Endothelial cell of umbilical vein (primary cell): ENCODE results near the gene SAXO1. TPM values are rescaled to one million over a fixed set of nuclear protein-coding genes. Genes with fewer than 3 reads are reported as not detected.

ENCODE experiments used
- BruUV-seq: library from RNA; stranded (reverse); fragments of 400-500 nt; replicated peaks from 2 replicates; lab custom pipeline; 2021; lab: Mats Ljungman, UMichigan
- CTCF ChIA-PET: fragments of 300-600, 350-600 bp; sonication (Branson Sonifier 250); formaldehyde crosslinking; loops from one replicate; lab custom pipeline; 2021; ENCODE audit warnings: antibody characterized with exemption, inconsistent platforms; lab: Charles Lee
- POLR2A ChIA-PET: fragments of 300-600, 350-600 bp; sonication (Branson Sonifier 250); formaldehyde crosslinking; loops from one replicate; lab custom pipeline; 2021; ENCODE audit warnings: antibody characterized with exemption, inconsistent platforms; lab: Charles Lee
- DNase-seq: peaks from one replicate; pipeline ENCODE4 v3.0.0-alpha.2; 2011; ENCODE audit warnings: low read depth, low spot score
- FAIRE-seq: peaks from 2 replicates; lab custom pipeline; 2011; peaks lifted over from hg19 to GRCh38; lab: Jason Lieb, UNC
- H2AFZ ChIP-seq: 2 replicates; pipeline ENCODE4 v1.6.0; 2012; ENCODE audit warnings: low read depth, low read length, control low read depth, inconsistent platforms
- H3K27ac ChIP-seq: 2 replicates; pipeline ENCODE4 v1.5.1; 2011; ENCODE audit warnings: low read depth, mild to moderate bottlenecking, control low read depth, low read length, moderate library complexity; ENCODE audit not compliant: insufficient read depth
- H3K27me3 ChIP-seq, 2 experiments: 2 replicates each; pipeline versions ENCODE4 v1.6.0 to v1.6.1; 2011; ENCODE audit warnings: low read length in 2 of 2, mixed read lengths in 1 of 2; ENCODE audit not compliant: control insufficient read depth in 2 of 2, insufficient read depth in 2 of 2
- H3K36me3 ChIP-seq, 2 experiments: 2 replicates in 1 of 2; 3 replicates in 1 of 2; pipeline ENCODE4 v1.5.1; 2011; ENCODE audit warnings: low read length in 2 of 2, mild to moderate bottlenecking in 1 of 2, moderate library complexity in 1 of 2; ENCODE audit not compliant: control insufficient read depth in 2 of 2, insufficient read depth in 2 of 2; ENCODE audit errors: extremely low read depth in 1 of 2
- H3K4me1 ChIP-seq: 3 replicates; pipeline ENCODE4 v1.5.1; 2011; ENCODE audit warnings: mild to moderate bottlenecking, low read length; ENCODE audit not compliant: control insufficient read depth, insufficient read depth; ENCODE audit errors: extremely low read depth
- H3K4me2 ChIP-seq: 2 replicates; pipeline ENCODE4 v1.6.1; 2011; ENCODE audit warnings: low read length, control low read depth, mixed read lengths; ENCODE audit not compliant: insufficient read depth
- H3K4me3 ChIP-seq, 3 experiments: fragments of 200-600 bp in 1 of 3; sonication (generic), shearing (Covaris generic) in 1 of 3; replicated peaks in 1 of 3; 2 replicates each; pipeline ENCODE4 v1.5.1; 2011 to 2016; ENCODE audit warnings: control low read depth in 3 of 3, low read length in 3 of 3, mild to moderate bottlenecking in 2 of 3, inconsistent platforms in 1 of 3, low read depth in 1 of 3, moderate library complexity in 1 of 3; ENCODE audit not compliant: insufficient read depth in 1 of 3
- H3K79me2 ChIP-seq: 2 replicates; pipeline ENCODE4 v1.6.0; 2012; ENCODE audit warnings: low read length, inconsistent platforms; ENCODE audit not compliant: control insufficient read depth, insufficient read depth
- H3K9ac ChIP-seq: replicated peaks from 2 replicates; pipeline ENCODE3; 2011; ENCODE audit warnings: low read length, control low read depth; ENCODE audit not compliant: insufficient read depth; ENCODE audit errors: extremely low read depth
- H3K9me1 ChIP-seq: replicated peaks from 3 replicates; pipeline ENCODE4 v1.6.0; 2011; ENCODE audit warnings: mild to moderate bottlenecking, low read length; ENCODE audit not compliant: control insufficient read depth, insufficient read depth; ENCODE audit errors: extremely low read depth
- H3K9me3 ChIP-seq: replicated peaks from 2 replicates; pipeline ENCODE4 v1.5.1; 2012; ENCODE audit warnings: low read length, inconsistent platforms; ENCODE audit not compliant: control insufficient read depth, insufficient read depth
- H4K20me1 ChIP-seq: replicated peaks from 2 replicates; pipeline ENCODE3; 2011; ENCODE audit warnings: mild to moderate bottlenecking, low read length; ENCODE audit not compliant: control insufficient read depth, insufficient read depth; ENCODE audit errors: extremely low read depth
- EZH2 ChIP-seq: IDR thresholded peaks from 2 replicates; pipeline ENCODE4 v1.6.1; 2012; ENCODE audit warnings: borderline replicate concordance, low read depth, mild to moderate bottlenecking, moderate library complexity, low read length, inconsistent platforms; ENCODE audit not compliant: severe bottlenecking
- FOS ChIP-seq: IDR thresholded peaks from 2 replicates; pipeline ENCODE4 v1.6.1; 2011; ENCODE audit warnings: mild to moderate bottlenecking, low read length, moderate library complexity, borderline replicate concordance; ENCODE audit not compliant: insufficient read depth
- GATA2 ChIP-seq: IDR thresholded peaks from 2 replicates; pipeline ENCODE4 v1.7.0; 2011; ENCODE audit warnings: low read depth, mild to moderate bottlenecking, moderate library complexity, mixed read lengths, low read length; ENCODE audit not compliant: insufficient read length, insufficient read depth
- JUN ChIP-seq: IDR thresholded peaks from 2 replicates; pipeline ENCODE4 v1.6.1; 2011; ENCODE audit warnings: borderline replicate concordance, low read depth; ENCODE audit not compliant: insufficient read length, insufficient read depth
- MYC ChIP-seq: IDR thresholded peaks from one replicate; pipeline ENCODE4 v1.6.1; 2011; ENCODE audit warnings: mild to moderate bottlenecking, low read depth, low read length
- POLR2AphosphoS5 ChIP-seq: IDR thresholded peaks from 2 replicates; pipeline ENCODE4 v1.6.1; 2012; ENCODE audit warnings: low read depth, mild to moderate bottlenecking, control low read depth, low read length, moderate library complexity; ENCODE audit not compliant: insufficient read depth
- dilution Hi-C: fragments of 300-500 bp; cut with MboI; formaldehyde crosslinking; loops from one replicate; pipeline ENCODE4 v1.15.0; 2019; ENCODE audit warnings: low sequenced_read_pairs; ENCODE audit not compliant: extremely low pct_ligation_motif_present
- intact Hi-C: fragments of 100-400 bp; cut with micrococcal nuclease; formaldehyde crosslinking; loops from one replicate; pipeline ENCODE4 v1.10.0; 2022
- polyA plus RNA-seq, 4 experiments: library from polyadenylated mRNA; depleted of rRNA in 3 of 4; stranded (reverse) in 3 of 4; unstranded in 1 of 4; fragments of >200 nt; gene quantifications; 2 replicates each; pipeline versions ENCODE4 v1.2.1 to v1.2.3, GENCODE V29; 2011 to 2012; ENCODE audit warnings: missing spikeins in 1 of 4
- total RNA-seq: library from RNA; stranded (reverse); gene quantifications from 2 replicates; pipeline ENCODE4 v1.2.3, GENCODE V29; 2021
- TF ChIP-seq, protein P1 (sequence below): IDR thresholded peaks from 2 replicates; pipeline ENCODE4 v1.6.1; 2011; ENCODE audit not compliant: insufficient read depth, insufficient read length
- TF ChIP-seq, protein P2 (sequence below), 2 donors: IDR thresholded peaks; 1 replicate in 1 of 2; 2 replicates in 1 of 2; pipeline ENCODE4 v1.5.1; 2011; ENCODE audit warnings: low read length in 2 of 2, mild to moderate bottlenecking in 2 of 2, moderate library complexity in 2 of 2, control low read depth in 1 of 2, inconsistent platforms in 1 of 2, low read depth in 1 of 2; ENCODE audit not compliant: insufficient read depth in 1 of 2; ENCODE audit errors: extremely low read depth in 1 of 2

The SAXO1 gene
- total and polyA plus RNA-seq, 2 donors (not counting 3 experiments of a cell fraction or from before 2014, with no cell fraction given): not detected

- H3K79me2 ChIP-seq: no peaks in the 10 kb centered on the region
- CTCF ChIA-PET: interaction anchor here (1.4 kb wide), 1 partner anchor 16 kb away, joined by 3 read pairs; no protein-coding TSS in a partner anchor
- no peak overlapping the region for H3K4me3 ChIP-seq
- H3K9ac ChIP-seq: no peak overlapping the region
- intact Hi-C loops (no loop called here), dilution Hi-C loops (no loop called here)
- no peaks in the 10 kb centered on the region for H3K9me1 ChIP-seq
- DNase-seq (no peak), FAIRE-seq (no peak)
- H3K4me1 ChIP-seq: no peaks in the 10 kb centered on the region
- POLR2A ChIA-PET: no interaction called here
- H2AFZ ChIP-seq: no peak overlapping the region
- TF ChIP-seq FOS (no peak), MYC (no peak), JUN (no peak), GATA2 (no peak), POLR2AphosphoS5 (no peak), EZH2 (no peak)
- TF ChIP-seq, protein P1, sequence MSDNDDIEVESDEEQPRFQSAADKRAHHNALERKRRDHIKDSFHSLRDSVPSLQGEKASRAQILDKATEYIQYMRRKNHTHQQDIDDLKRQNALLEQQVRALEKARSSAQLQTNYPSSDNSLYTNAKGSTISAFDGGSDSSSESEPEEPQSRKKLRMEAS: no peak
- TF ChIP-seq, protein P2, sequence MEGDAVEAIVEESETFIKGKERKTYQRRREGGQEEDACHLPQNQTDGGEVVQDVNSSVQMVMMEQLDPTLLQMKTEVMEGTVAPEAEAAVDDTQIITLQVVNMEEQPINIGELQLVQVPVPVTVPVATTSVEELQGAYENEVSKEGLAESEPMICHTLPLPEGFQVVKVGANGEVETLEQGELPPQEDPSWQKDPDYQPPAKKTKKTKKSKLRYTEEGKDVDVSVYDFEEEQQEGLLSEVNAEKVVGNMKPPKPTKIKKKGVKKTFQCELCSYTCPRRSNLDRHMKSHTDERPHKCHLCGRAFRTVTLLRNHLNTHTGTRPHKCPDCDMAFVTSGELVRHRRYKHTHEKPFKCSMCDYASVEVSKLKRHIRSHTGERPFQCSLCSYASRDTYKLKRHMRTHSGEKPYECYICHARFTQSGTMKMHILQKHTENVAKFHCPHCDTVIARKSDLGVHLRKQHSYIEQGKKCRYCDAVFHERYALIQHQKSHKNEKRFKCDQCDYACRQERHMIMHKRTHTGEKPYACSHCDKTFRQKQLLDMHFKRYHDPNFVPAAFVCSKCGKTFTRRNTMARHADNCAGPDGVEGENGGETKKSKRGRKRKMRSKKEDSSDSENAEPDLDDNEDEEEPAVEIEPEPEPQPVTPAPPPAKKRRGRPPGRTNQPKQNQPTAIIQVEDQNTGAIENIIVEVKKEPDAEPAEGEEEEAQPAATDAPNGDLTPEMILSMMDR (IDR thresholded peaks at IDR 0.05; ENCODE audit: extremely low read depth in 1 of 2, insufficient read depth in 1 of 2, low read depth in 1 of 2, low read length in 2 of 2): no peak
- H3K27me3 ChIP-seq: peaks cover 0 to 6% of the 10 kb centered on the region in 2 experiments
- no peaks in the 10 kb centered on the region for H4K20me1 ChIP-seq
- no peak overlapping the region for H3K27ac ChIP-seq
- no peaks in the 10 kb centered on the region for H3K9me3 ChIP-seq
- H3K36me3 ChIP-seq: no peaks in the 10 kb centered on the region
- H3K4me2 ChIP-seq: no peak overlapping the region
- no TSS peak for BruUV-seq
These were observed 43.9 kb downstream of the SAXO1 start for GRCh38 chr9:18989097-18989496.
